Breast epithelium (tissue), 3 donors: ENCODE measurements around the gene SHC3.

ENCODE experiments used
- POLR2A ChIP-seq: fragments of 450-650 bp; IDR thresholded peaks from one replicate; pipeline ENCODE4 v1.6.1; 2016; ENCODE audit warnings: antibody characterized with exemption, mild to moderate bottlenecking, moderate library complexity
- POLR2AphosphoS5 ChIP-seq, 3 donors: sonication (generic); formaldehyde crosslinking; IDR thresholded peaks; one replicate each; pipeline ENCODE4 v1.6.1; 2017; ENCODE audit warnings: antibody characterized with exemption in 3 of 3
- TF ChIP-seq, protein P1 (sequence below), 3 donors: fragments of 450-650 bp; IDR thresholded peaks; one replicate each; pipeline ENCODE4 v1.5.1; 2016 to 2017; ENCODE audit warnings: antibody characterized with exemption in 3 of 3, mild to moderate bottlenecking in 3 of 3, moderate library complexity in 3 of 3

DNA sequence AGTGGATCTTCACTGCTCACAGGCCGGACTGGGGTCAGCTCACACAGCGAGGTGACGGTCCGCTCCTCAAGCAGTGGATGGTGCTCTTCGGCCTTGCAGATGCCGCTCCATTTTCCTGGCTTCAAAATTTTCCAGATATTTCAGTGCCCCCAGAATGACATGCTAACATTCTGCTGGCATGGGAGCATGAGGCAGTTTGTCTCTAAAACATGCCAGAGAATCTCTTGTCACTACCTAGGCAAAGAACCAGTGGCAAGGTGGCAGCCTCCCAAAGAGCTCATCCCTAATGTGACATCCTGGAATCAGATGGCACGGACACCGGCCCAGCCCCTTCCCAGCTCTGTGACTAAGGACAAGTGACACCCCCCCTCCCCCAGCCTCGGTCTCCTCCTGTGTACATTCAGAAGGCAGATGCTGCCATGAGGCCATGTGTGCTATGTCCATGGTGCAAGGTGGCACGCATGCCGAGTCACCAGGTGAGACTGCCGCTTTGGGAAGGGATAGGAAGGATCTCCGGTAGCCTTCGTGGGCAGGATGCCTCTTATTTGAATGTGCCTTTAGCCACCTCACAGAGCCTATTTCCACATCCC, 184.7 kb downstream of the SHC3 start:
- TF ChIP-seq, protein P1, sequence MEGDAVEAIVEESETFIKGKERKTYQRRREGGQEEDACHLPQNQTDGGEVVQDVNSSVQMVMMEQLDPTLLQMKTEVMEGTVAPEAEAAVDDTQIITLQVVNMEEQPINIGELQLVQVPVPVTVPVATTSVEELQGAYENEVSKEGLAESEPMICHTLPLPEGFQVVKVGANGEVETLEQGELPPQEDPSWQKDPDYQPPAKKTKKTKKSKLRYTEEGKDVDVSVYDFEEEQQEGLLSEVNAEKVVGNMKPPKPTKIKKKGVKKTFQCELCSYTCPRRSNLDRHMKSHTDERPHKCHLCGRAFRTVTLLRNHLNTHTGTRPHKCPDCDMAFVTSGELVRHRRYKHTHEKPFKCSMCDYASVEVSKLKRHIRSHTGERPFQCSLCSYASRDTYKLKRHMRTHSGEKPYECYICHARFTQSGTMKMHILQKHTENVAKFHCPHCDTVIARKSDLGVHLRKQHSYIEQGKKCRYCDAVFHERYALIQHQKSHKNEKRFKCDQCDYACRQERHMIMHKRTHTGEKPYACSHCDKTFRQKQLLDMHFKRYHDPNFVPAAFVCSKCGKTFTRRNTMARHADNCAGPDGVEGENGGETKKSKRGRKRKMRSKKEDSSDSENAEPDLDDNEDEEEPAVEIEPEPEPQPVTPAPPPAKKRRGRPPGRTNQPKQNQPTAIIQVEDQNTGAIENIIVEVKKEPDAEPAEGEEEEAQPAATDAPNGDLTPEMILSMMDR (IDR thresholded peaks at IDR 0.05), result no peak
- no peak for TF ChIP-seq POLR2A
- TF ChIP-seq POLR2AphosphoS5 (IDR thresholded peaks at IDR 0.05), result no peak
